Neuronal stem cell (in vitro differentiated cells): ENCODE results near the gene TRPM8.
A peak's percentile ranks its signal among the peaks of the same experiment; 100 is the strongest.

Experiments used
- DNase-seq: peaks from one replicate; pipeline ENCODE4 v3.0.0-alpha.2; 2013; ENCODE audit warnings: low spot score
- H2AFZ ChIP-seq: one replicate; pipeline ENCODE4 v1.6.1; 2013; ENCODE audit warnings: mild to moderate bottlenecking, low read length, inconsistent platforms
- H2AK5ac ChIP-seq: 2 replicates; pipeline ENCODE4 v1.6.1; 2013; ENCODE audit warnings: low read depth, mild to moderate bottlenecking, inconsistent platforms, low read length, moderate library complexity, mixed read lengths
- H2BK120ac ChIP-seq: 2 replicates; pipeline ENCODE4 v1.6.1; 2013; ENCODE audit warnings: low read depth, mild to moderate bottlenecking, inconsistent platforms, low read length, moderate library complexity, mixed read lengths
- H2BK12ac ChIP-seq: one replicate; pipeline ENCODE4 v1.6.1; 2013; ENCODE audit warnings: low read length, inconsistent platforms
- H2BK15ac ChIP-seq: 2 replicates; pipeline ENCODE4 v1.6.1; 2013; ENCODE audit warnings: mild to moderate bottlenecking, low read length, inconsistent platforms, mixed read lengths
- H2BK5ac ChIP-seq: one replicate; pipeline ENCODE4 v1.6.1; 2013; ENCODE audit warnings: inconsistent platforms, mild to moderate bottlenecking, low read length, moderate library complexity
- H3K14ac ChIP-seq: one replicate; pipeline ENCODE4 v1.6.1; 2013; ENCODE audit warnings: low read length, inconsistent platforms
- H3K18ac ChIP-seq: 2 replicates; pipeline ENCODE4 v1.6.1; 2013; ENCODE audit warnings: low read length, inconsistent platforms
- H3K23ac ChIP-seq: 2 replicates; pipeline ENCODE4 v1.6.1; 2013; ENCODE audit warnings: low read depth, mild to moderate bottlenecking, mixed read lengths, low read length, inconsistent platforms; ENCODE audit not compliant: poor library complexity
- H3K27ac ChIP-seq: replicated peaks from 3 replicates; pipeline ENCODE4 v1.5.1; 2013; ENCODE audit warnings: low read length, inconsistent platforms
- H3K27me3 ChIP-seq, 3 experiments: 2 replicates each; pipeline ENCODE4 v1.6.1; 2013; ENCODE audit warnings: low read length in 3 of 3, mild to moderate bottlenecking in 2 of 3, inconsistent platforms in 1 of 3, low read depth in 1 of 3, mixed read lengths in 1 of 3, moderate library complexity in 1 of 3; ENCODE audit not compliant: control insufficient read depth in 3 of 3, insufficient read depth in 3 of 3
- H3K36me3 ChIP-seq, 2 donors: replicated peaks in 1 of 2; 2 replicates each; pipeline ENCODE4 v1.6.1; 2013; ENCODE audit warnings: low read length in 2 of 2; ENCODE audit not compliant: control insufficient read depth in 2 of 2, insufficient read depth in 2 of 2
- H3K4ac ChIP-seq: 2 replicates; pipeline ENCODE4 v1.6.1; 2013; ENCODE audit warnings: inconsistent platforms, mild to moderate bottlenecking, low read length, moderate library complexity
- H3K4me1 ChIP-seq, 2 donors: 1 replicate in 1 of 2; 2 replicates in 1 of 2; pipeline ENCODE4 v1.6.1; 2013; ENCODE audit warnings: low read length in 2 of 2, low read depth in 1 of 2; ENCODE audit not compliant: control insufficient read depth in 2 of 2, insufficient read depth in 1 of 2
- H3K4me2 ChIP-seq: one replicate; pipeline ENCODE4 v1.6.1; 2013; ENCODE audit warnings: mild to moderate bottlenecking, low read length, inconsistent platforms; ENCODE audit not compliant: insufficient read depth, poor library complexity, severe bottlenecking
- H3K4me3 ChIP-seq, 2 donors: 2 replicates each; pipeline ENCODE4 v1.5.1; 2013; ENCODE audit warnings: low read length in 2 of 2, mild to moderate bottlenecking in 2 of 2, inconsistent platforms in 1 of 2, moderate library complexity in 1 of 2
- H3K79me1 ChIP-seq: one replicate; pipeline ENCODE4 v1.6.1; 2013; ENCODE audit warnings: low read depth, mild to moderate bottlenecking, inconsistent platforms, low read length, moderate library complexity
- H3K9ac ChIP-seq: one replicate; pipeline ENCODE4 v1.6.1; 2013; ENCODE audit warnings: mild to moderate bottlenecking, low read depth, low read length, inconsistent platforms; ENCODE audit not compliant: poor library complexity
- H3K9me3 ChIP-seq, 2 donors: replicated peaks in 1 of 2; 2 replicates each; pipeline versions ENCODE3 to v1.6.1; 2013; ENCODE audit warnings: low read length in 2 of 2, mild to moderate bottlenecking in 2 of 2, inconsistent platforms in 1 of 2, low read depth in 1 of 2, mixed read lengths in 1 of 2, moderate library complexity in 1 of 2; ENCODE audit not compliant: control insufficient read depth in 2 of 2, insufficient read depth in 1 of 2
- H4K8ac ChIP-seq: one replicate; pipeline ENCODE4 v1.6.1; 2013; ENCODE audit warnings: low read depth, mild to moderate bottlenecking, inconsistent platforms, low read length, moderate library complexity
- H4K91ac ChIP-seq: one replicate; pipeline ENCODE4 v1.6.1; 2013; ENCODE audit warnings: low read length, low read depth, mild to moderate bottlenecking, inconsistent platforms; ENCODE audit not compliant: poor library complexity
- WGBS, 2 donors: extraction: QIAGEN DNeasy Blood & Tissue Kit; methylation state at CpG; one replicate each; pipeline ENCODE4 v1.1.7; 2013; ENCODE audit warnings: missing lambda C conversion rate in 2 of 2, mixed read lengths in 1 of 2; ENCODE audit not compliant: insufficient read length in 2 of 2, insufficient replicate concordance in 1 of 2; ENCODE audit errors: extremely low coverage in 2 of 2; 5-methylcytosine and 5-hydroxymethylcytosine counted together

Gene TRPM8

GRCh38 chr2:233992513-233993217 is 75.5 kb downstream of the TRPM8 start:
- Histone ChIP-seq H3K27ac (no peak overlapping the region), H2BK5ac (no peak overlapping the region), H3K14ac (no peak overlapping the region), H3K79me1 (no peaks in the 10 kb centered on the region), H3K36me3 (peaks cover 0 to 10% of the 10 kb centered on the region in 2 donors), H2BK15ac (no peak overlapping the region), H2AK5ac (no peak overlapping the region), H3K9ac (no peak overlapping the region), H2AFZ (no peak overlapping the region), H3K4me1 (no peaks in the 10 kb centered on the region), H2BK12ac (no peak overlapping the region), H4K8ac (no peak overlapping the region), H4K91ac (no peak overlapping the region), H3K4me3 (peak overlapping the region in 1 of 2 donors; percentile 7), H3K4me2 (no peak overlapping the region), H3K27me3 (no peaks in the 10 kb centered on the region), H3K4ac (no peak overlapping the region), H3K9me3 (peaks cover 0 to 17% of the 10 kb centered on the region in 2 donors), H3K18ac (no peak overlapping the region), H3K23ac (no peak overlapping the region), H2BK120ac (no peak overlapping the region)
- DNase-seq, result no peak
- no CpG with 5 or more reads among the region's 7 CpGs for WGBS, 2 donors

GRCh38 chr2:233993461-233993860 is 76.3 kb downstream of the TRPM8 start:
- Histone ChIP-seq H2BK120ac (no peak overlapping the region), H3K9me3 (peaks cover 0 to 17% of the 10 kb centered on the region in 2 donors), H3K4ac (no peak overlapping the region), H2BK12ac (no peak overlapping the region), H3K18ac (no peak overlapping the region), H2BK5ac (no peak overlapping the region), H3K4me3 (no peak overlapping the region), H3K9ac (no peak overlapping the region), H3K4me1 (no peaks in the 10 kb centered on the region), H3K4me2 (no peak overlapping the region), H3K27ac (no peak overlapping the region), H4K91ac (no peak overlapping the region), H4K8ac (no peak overlapping the region), H2AK5ac (no peak overlapping the region), H2BK15ac (no peak overlapping the region), H3K14ac (no peak overlapping the region), H3K23ac (no peak overlapping the region), H3K79me1 (no peaks in the 10 kb centered on the region), H3K27me3 (no peaks in the 10 kb centered on the region), H2AFZ (no peak overlapping the region), H3K36me3 (peaks cover 0 to 10% of the 10 kb centered on the region in 2 donors)
- no CpG with 5 or more reads among the region's 1 CpG for WGBS, 2 donors
- DNase-seq, result no peak

GRCh38 chr2:233994151-233994550 is 77.0 kb downstream of the TRPM8 start:
- Histone ChIP-seq H3K4ac (no peak overlapping the region), H2AFZ (no peak overlapping the region), H3K18ac (no peak overlapping the region), H3K23ac (no peak overlapping the region), H4K8ac (no peak overlapping the region), H3K36me3 (peaks cover 0 to 8% of the 10 kb centered on the region in 2 donors), H2BK120ac (no peak overlapping the region), H2BK15ac (no peak overlapping the region), H3K14ac (no peak overlapping the region), H3K4me2 (no peak overlapping the region), H2BK5ac (no peak overlapping the region), H3K4me3 (no peak overlapping the region), H3K79me1 (no peaks in the 10 kb centered on the region), H4K91ac (no peak overlapping the region), H3K27me3 (no peaks in the 10 kb centered on the region), H2AK5ac (no peak overlapping the region), H3K27ac (no peak overlapping the region), H2BK12ac (no peak overlapping the region), H3K4me1 (no peaks in the 10 kb centered on the region), H3K9me3 (peaks cover 0 to 17% of the 10 kb centered on the region in 2 donors), H3K9ac (no peak overlapping the region)
- no CpG with 5 or more reads among the region's 5 CpGs for WGBS, 2 donors
- no peak for DNase-seq

GRCh38 chr2:233996000-233996399 is 78.8 kb downstream of the TRPM8 start:
- Histone ChIP-seq H3K9me3 (peaks cover 0 to 17% of the 10 kb centered on the region in 2 donors), H3K18ac (no peak overlapping the region), H2BK120ac (no peak overlapping the region), H3K79me1 (no peaks in the 10 kb centered on the region), H2BK5ac (no peak overlapping the region), H3K27ac (no peak overlapping the region), H4K8ac (no peak overlapping the region), H2AFZ (no peak overlapping the region), H2BK15ac (no peak overlapping the region), H3K27me3 (no peaks in the 10 kb centered on the region), H3K14ac (no peak overlapping the region), H2BK12ac (no peak overlapping the region), H3K9ac (no peak overlapping the region), H2AK5ac (no peak overlapping the region), H3K4me2 (no peak overlapping the region), H4K91ac (no peak overlapping the region), H3K23ac (no peak overlapping the region), H3K4ac (no peak overlapping the region), H3K4me1 (no peaks in the 10 kb centered on the region), H3K4me3 (no peak overlapping the region), H3K36me3 (peaks cover 0 to 8% of the 10 kb centered on the region in 2 donors)
- no peak for DNase-seq
- WGBS, 2 donors, result no CpG with 5 or more reads among the region's 5 CpGs
